Loucy (cell line): Measurements from ENCODE around the gene HNRNPH2.

ENCODE experiments used
- EZH2phosphoT487 ChIP-seq: fragments of 200-600 bp; IDR thresholded peaks from 2 replicates; pipeline ENCODE4 v1.6.1; 2018; ENCODE audit warnings: antibody characterized with exemption, mild to moderate bottlenecking, moderate library complexity, borderline replicate concordance
- TF ChIP-seq, protein P1 (sequence below): fragments of 200-600 bp; sonication (generic); conservative IDR thresholded peaks from 2 replicates; pipeline ENCODE4 v1.5.1; 2014; ENCODE audit warnings: mild to moderate bottlenecking, antibody characterized with exemption, low read length

DNA sequence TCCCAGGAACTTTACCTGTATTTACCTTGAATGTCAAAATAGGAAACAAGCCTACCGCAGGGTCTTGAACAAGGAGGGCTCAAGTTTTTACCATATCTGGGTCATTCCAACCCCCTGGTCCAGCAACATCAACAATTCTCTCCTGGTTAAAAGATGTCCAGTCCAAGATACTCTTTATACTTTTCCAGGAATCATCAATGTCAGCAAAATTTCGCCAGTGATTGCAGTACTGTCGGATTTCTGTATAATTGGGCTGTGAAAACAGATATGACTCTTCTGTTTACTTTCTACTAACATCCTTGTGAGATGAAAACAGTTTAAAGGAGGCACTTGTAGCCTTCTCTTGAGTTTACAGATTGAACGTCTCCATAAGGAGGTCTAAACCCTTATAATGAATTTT is 9.3 kb upstream of the HNRNPH2 start:
- TF ChIP-seq, protein P1, sequence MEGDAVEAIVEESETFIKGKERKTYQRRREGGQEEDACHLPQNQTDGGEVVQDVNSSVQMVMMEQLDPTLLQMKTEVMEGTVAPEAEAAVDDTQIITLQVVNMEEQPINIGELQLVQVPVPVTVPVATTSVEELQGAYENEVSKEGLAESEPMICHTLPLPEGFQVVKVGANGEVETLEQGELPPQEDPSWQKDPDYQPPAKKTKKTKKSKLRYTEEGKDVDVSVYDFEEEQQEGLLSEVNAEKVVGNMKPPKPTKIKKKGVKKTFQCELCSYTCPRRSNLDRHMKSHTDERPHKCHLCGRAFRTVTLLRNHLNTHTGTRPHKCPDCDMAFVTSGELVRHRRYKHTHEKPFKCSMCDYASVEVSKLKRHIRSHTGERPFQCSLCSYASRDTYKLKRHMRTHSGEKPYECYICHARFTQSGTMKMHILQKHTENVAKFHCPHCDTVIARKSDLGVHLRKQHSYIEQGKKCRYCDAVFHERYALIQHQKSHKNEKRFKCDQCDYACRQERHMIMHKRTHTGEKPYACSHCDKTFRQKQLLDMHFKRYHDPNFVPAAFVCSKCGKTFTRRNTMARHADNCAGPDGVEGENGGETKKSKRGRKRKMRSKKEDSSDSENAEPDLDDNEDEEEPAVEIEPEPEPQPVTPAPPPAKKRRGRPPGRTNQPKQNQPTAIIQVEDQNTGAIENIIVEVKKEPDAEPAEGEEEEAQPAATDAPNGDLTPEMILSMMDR: no peak
- TF ChIP-seq EZH2phosphoT487: no peak
